Measurements from ENCODE around the gene PDE3B.
"Not testable (repeated sequence)": the region's sequence is repeated elsewhere in the genome, so short reads cannot be mapped to it uniquely, and the experiment has no call there.

PDE3B gene

GRCh38 chr11:14641801-14642200 is 1.8 kb upstream of the PDE3B start:
- no peak for DNase-seq (ENCODE audit: low read depth in 2 of 2)

- no peak for DNase-seq (ENCODE audit: low read depth in 2 of 2)
These were observed 1.2 kb upstream of the PDE3B start for GRCh38 chr11:14642453-14642852.

- peak in 1 of 2 donors; percentile 30 for DNase-seq (ENCODE audit: low read depth in 2 of 2)
These were observed 519 bp upstream of the PDE3B start for GRCh38 chr11:14642873-14643696.

GRCh38 chr11:14644226-14645014 is 816 bp downstream of the PDE3B start:
- peak in 1 of 2 donors; percentile 9 for DNase-seq (ENCODE audit: low read depth in 2 of 2)

- no peak for DNase-seq (ENCODE audit: low read depth in 2 of 2)
These were observed 1.7 kb downstream of the PDE3B start for GRCh38 chr11:14645015-14645912.

GRCh38 chr11:14645985-14646900 is 2.6 kb downstream of the PDE3B start:
- no peak for DNase-seq (ENCODE audit: low read depth in 2 of 2)

GRCh38 chr11:14650064-14650463 is 6.5 kb downstream of the PDE3B start:
- DNase-seq (ENCODE audit: low read depth in 2 of 2): no peak

GRCh38 chr11:14653090-14653489 is 9.5 kb downstream of the PDE3B start:
- no peak for DNase-seq (ENCODE audit: low read depth in 2 of 2)

- DNase-seq (ENCODE audit: low read depth in 2 of 2): no peak
These were observed 11.8 kb downstream of the PDE3B start for GRCh38 chr11:14655435-14655834.

GRCh38 chr11:14656536-14657457 is 13.2 kb downstream of the PDE3B start:
- DNase-seq (ENCODE audit: low read depth in 2 of 2): no peak

GRCh38 chr11:14657841-14658240 is 14.2 kb downstream of the PDE3B start:
- DNase-seq (ENCODE audit: low read depth in 2 of 2): no peak

- DNase-seq (ENCODE audit: low read depth in 2 of 2): not testable (repeated sequence)
These were observed 21.3 kb downstream of the PDE3B start for GRCh38 chr11:14664926-14665325.

GRCh38 chr11:14667329-14667728 is 23.7 kb downstream of the PDE3B start:
- DNase-seq (ENCODE audit: low read depth in 2 of 2): not testable (repeated sequence)

GRCh38 chr11:14668731-14669301 is 25.2 kb downstream of the PDE3B start:
- DNase-seq (ENCODE audit: low read depth in 2 of 2): no peak

GRCh38 chr11:14669499-14669898 is 25.9 kb downstream of the PDE3B start:
- no peak for DNase-seq (ENCODE audit: low read depth in 2 of 2)

- no peak for DNase-seq (ENCODE audit: low read depth in 2 of 2)
These were observed 26.4 kb downstream of the PDE3B start for GRCh38 chr11:14669958-14670357.

- no peak for DNase-seq (ENCODE audit: low read depth in 2 of 2)
These were observed 29.0 kb downstream of the PDE3B start for GRCh38 chr11:14672635-14673034.

- no peak for DNase-seq (ENCODE audit: low read depth in 2 of 2)
These were observed 29.8 kb downstream of the PDE3B start for GRCh38 chr11:14673421-14673820.

- no peak for DNase-seq (ENCODE audit: low read depth in 2 of 2)
These were observed 30.3 kb downstream of the PDE3B start for GRCh38 chr11:14673824-14674405.

All from stimulated activated CD4-positive, alpha-beta T cell treated with anti-CD3 and anti-CD28 coated beads, Interleukin-1b, Interleukin-23, amount 100 ng/mL, for 1 hour (primary cell).